Kasumi-1 (cell line): Measurements from ENCODE around the gene ZBTB42.

Experiments
- DNase-seq, 2 experiments: peaks; one replicate each; lab custom pipeline; 2025; lab: John Stamatoyannopoulos, UW

The ZBTB42 gene

DNA sequence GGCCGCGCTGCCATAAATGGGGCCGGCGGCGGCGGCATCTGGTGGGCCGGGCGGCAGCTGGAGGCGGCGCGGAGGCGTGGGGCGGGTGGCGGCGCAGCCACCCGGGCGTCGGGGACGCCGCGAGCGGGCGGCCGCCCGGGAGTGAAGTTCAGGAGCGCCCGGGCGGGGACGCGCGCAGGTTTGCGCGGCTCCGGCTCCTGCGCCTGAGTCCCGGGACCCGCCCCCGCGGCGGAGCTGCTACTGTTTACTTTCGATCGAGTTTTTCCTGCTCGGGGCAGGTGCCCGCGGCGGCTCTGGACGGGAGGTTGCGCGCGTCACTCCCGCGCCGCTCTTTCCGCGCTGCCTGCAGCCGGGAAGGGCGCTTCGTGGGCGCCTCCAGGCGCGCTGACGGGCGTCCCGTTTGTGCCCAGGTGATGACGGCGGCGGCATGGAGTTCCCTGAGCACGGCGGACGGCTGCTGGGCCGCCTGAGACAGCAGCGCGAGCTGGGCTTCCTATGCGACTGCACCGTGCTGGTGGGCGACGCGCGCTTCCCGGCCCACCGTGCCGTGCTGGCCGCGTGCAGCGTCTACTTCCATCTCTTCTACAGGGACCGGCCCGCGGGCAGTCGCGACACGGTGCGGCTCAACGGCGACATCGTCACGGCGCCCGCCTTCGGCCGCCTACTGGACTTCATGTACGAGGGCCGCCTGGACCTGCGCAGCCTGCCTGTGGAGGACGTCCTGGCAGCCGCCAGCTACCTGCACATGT, at the start of gene ZBTB42:
Gene ZBTB42 (plus strand): TSS at position 331 of the 749 bp plus-strand sequence. CDS start 97 bp downstream, at position 428.
- DNase-seq: peak; percentile 30 to 39

DNA sequence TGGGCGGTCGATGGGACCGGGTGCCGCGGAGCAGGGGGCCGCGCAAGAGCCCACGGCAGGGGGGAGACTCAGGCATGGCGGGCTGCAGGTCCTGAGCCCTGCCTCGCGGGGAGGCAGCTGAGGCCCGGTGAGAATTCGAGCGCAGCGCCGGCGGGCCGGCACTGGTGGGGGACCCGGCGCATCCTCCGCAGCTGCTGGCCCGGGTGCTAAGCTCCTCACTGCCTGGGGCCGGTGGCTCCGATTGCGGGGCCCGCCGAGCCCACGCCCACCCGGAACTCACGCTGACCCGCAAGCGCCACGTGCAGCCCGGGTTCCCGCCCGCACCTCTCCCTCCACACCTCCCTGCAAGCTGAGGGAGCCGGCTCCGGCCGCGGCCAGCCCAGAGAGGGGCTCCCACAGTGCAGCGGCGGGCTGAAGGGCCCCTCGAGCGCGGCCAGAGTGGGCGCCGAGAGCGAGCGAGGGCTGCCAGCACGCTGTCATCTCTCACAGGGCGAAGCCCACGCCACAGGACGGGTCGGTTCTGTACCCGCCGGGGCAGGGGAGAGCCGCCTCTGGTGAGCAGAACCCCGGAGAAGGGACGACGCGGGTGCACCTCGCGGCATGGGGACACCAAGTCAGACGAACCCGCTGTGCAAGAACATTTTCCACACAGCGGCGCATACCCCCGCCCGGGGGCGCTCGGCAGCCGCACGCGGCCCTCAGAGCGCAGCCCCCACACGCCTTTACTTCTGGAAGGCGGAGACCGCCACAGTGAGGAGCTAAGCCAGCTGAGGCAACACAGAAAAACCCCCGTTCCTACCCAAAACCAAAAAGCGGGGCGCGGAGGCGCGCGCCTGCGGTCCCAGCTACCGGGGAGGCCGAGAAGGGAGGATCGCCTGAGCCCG, 49.1 kb upstream of the ZBTB42 start:
- peak; percentile 62 to 70 for DNase-seq

GRCh38 chr14:104752423-104752734, 48.5 kb upstream of the ZBTB42 start:
- peak; percentile 100 for DNase-seq

DNA sequence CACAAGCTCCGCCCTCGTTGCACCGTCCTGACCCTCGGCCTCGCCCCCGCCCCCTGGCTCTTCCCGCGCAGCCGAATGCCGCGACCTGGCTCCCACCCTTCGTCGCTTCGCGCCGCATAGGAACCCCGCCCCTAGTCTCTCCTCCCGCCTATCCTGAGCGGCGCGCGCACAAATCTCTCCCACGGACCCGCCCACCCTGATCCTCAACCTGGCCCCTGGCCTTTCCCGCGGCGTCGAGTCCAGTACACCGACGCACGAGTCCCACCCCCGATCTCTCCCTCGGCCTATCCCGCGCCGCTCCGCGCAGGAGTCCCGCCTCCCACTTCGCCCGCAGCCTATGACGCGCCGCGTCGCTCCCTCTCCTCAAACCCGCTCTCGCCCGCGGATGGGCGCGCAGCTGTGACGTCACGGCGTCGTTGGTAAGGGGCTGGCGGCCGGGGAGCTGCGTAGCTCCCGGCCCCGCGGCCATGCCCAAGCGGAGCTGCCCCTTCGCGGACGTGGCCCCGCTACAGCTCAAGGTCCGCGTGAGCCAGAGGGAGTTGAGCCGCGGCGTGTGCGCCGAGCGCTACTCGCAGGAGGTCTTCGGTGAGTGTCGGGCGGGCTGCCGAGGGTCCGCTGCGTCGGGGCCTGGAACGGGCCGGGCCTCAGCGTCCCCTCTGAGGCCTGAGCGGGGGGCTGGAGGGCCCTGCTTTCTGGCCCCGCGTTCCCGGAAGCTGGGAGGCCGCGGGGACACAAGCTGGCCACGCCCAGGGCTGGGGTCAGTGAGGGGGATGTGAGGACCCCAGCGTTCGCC, 48.0 kb upstream of the ZBTB42 start, which contains the start of gene SIVA1:
Gene SIVA1 (plus strand): TSS at position 413 of the 793 bp plus-strand sequence. CDS start 55 bp downstream, at position 468.
- peak; percentile 100 for DNase-seq

- DNase-seq: peak in 1 of 2 experiments; percentile 18
Measured at GRCh38 chr14:104753528-104754212, 47.2 kb upstream of the ZBTB42 start.

DNA sequence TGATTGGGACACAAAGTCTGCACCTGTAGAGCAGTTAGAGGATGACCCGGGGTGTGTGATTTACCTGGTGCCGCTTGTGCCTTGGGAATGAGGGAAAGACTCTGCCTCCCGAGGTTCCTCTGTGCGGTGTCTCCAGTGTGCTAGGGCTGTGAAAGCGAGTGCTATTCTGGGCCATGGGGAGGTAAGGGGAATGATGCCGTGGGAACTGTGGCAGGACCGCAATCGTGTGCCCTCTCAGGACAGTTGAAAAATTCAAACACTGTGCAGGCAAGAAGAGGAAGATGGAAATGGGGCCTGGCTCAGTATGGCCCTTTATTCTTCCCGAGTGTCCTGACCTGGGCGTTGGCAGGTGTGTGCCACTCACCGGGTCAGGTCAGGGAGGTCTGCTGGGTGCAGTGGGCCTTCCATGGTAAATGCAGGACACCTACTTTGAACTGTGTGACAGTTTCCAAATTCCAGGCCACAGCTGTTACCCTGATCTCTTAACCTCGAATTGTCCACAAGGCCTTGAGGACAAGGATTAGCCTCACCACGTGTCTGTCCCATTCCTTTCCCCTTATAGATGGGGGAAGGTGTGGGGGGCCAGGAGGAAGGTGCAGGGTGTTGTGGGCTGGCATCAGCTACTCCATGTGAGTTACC, 46.6 kb upstream of the ZBTB42 start:
- DNase-seq: no peak

- no peak for DNase-seq
Measured at GRCh38 chr14:104755621-104756020, 45.3 kb upstream of the ZBTB42 start.

DNA sequence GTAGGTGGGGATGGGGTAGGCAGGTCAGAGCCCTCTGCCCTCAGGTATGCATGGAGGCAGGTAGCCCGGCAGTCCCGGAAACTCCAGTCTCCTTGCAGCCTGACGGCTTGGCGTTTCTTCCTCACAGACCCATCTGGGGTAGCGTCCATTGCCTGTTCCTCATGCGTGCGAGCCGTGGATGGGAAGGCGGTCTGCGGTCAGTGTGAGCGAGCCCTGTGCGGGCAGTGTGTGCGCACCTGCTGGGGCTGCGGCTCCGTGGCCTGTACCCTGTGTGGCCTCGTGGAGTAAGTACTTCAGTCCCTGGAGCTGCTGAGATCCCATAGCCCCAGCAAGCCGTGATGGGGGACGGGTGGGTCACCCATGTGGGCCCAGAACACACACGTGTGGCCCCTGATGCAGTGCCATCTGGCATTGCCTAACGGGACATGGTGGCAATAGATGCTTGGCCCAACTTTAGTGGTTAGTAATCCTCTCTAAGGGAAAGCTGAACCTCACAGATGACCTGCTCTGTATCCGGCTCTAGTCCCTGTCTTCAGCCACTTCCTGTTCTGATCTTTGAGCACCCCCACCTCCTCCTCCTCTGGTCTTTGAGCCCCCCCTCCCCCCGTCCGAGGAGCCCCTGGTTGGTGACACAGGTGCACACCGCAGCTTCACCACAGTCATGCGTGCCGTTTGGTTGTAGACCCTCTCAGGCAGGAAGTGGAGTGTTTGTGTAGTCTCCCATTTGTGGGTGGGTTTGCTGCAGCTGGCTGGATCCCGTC, 44.2 kb upstream of the ZBTB42 start:
- no peak for DNase-seq

- no peak for DNase-seq
Measured at GRCh38 chr14:104757238-104757585, 43.7 kb upstream of the ZBTB42 start.

GRCh38 chr14:104757681-104758392, 43.1 kb upstream of the ZBTB42 start:
- no peak for DNase-seq

DNA sequence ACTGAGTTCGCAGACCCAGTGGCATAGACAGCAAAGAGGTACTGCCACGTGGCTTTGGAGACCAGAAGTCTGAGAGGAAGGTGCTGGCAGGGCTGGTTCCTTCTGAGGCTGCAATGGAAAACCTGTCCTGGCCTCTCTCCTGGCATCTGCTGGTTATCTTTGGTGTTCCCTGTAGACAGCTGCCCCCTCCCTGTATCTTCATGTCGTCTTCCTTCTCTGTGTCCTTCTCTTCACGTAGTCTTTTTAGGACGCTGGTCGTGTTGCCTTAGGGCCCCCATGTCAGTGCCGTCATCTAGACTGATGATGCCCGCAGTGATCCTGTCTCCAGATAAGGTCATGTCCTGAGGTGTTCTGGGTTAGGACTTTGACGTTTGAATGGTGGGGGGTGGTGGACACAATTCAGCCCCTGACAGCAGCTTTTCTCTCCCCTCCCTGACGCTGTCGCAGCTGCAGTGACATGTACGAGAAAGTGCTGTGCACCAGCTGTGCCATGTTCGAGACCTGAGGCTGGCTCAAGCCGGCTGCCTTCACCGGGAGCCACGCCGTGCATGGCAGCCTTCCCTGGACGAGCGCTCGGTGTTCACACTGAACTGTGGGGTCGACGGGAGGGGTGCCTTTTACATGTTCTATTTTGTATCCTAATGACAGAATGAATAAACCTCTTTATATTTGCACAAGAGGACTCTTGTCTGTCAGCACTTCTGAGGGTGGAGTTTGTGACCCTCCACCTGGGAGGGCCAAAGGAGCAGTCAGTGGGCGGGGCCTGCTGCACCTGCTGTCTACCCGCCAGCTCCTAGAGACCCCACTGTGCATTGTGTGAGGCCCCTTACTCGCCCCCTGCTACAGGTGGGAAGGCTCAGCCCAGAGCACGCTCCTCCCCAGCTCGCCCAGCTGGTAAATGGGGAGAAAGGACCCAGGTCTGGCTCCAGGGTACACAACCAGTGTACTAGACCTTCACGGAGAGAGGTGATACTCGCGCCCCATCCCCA, 41.6 kb upstream of the ZBTB42 start:
- no peak for DNase-seq

- DNase-seq: no peak
Measured at GRCh38 chr14:104765517-104765916, 35.4 kb upstream of the ZBTB42 start.

- DNase-seq: no peak
Measured at GRCh38 chr14:104766256-104766862, 34.5 kb upstream of the ZBTB42 start.

GRCh38 chr14:104766863-104767633, 33.9 kb upstream of the ZBTB42 start:
- no peak for DNase-seq

DNA sequence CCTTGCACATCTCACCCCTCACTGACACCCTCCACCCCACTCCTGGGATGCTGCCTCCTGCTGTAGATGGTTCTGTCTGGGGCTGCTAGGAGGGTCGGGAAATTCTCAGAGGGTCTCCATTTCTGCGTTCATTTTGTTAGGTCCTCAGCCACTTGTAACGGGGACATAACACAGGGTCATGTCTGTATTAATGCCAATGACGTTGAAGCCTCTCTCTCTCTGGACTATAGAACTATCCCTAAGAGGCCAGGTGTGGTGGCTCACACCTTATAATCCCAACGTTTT, 33.3 kb upstream of the ZBTB42 start:
- no peak for DNase-seq

DNA sequence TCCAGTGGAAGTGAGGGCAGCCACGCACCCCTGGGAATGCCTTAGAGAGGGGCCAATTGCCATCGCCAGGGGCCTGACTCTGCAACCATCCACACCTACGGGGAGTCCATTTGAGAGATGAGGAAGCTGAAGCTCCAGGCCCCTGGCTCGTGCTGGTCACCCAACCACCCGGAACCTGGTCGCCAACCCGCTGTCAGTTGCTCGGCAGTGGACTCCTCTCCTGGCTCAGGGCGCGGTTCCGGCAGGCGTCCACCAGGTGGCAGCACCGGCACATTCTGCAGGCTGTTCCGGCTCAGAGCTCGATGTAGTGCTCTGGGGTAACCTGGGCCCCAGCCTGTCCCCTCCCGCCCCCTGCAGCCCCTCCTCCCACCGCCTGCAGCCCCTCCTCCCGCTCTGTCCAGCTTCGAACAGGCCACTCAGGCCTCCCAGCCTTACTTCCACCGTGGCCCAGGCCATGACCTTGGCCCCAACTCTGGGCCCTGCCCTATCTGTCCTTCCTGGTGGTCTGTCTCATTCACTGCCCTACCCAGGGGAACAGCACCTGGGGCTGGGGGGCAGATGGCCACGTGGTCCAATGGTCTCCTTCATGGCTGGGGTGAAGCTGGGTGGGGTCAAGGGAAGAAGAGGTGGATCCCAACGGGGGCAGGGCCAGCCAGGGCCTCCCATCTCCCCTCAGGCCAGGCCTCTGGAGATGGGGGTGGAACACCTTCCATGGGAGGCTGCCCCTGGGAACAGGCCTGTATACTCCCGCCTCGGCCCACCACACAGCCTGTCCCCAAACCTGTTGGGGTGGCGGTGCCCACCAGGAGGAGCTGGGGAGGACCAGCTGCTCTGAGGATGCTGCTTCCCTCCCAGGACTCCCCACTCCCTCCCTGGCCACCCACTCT, 32.2 kb upstream of the ZBTB42 start:
- peak; percentile 61 to 68 for DNase-seq
